HepG2 (cell line): ENCODE results near the gene RERE. TPM values are rescaled to one million over a fixed set of nuclear protein-coding genes. Genes with fewer than 3 reads are reported as not detected.
A peak's percentile ranks its signal among the peaks of the same experiment; 100 is the strongest.

Experiments
- EZH2 ChIP-seq: conservative IDR thresholded peaks from 2 replicates; pipeline ENCODE4 v1.6.1; 2012; ENCODE audit warnings: mild to moderate bottlenecking, low read depth, low read length, moderate library complexity
- FOXK1 ChIP-seq: sonication (generic); formaldehyde crosslinking; IDR thresholded peaks from 2 replicates; pipeline ENCODE4 v1.4.0; 2020; ENCODE audit warnings: low read depth, missing genetic modification reagents, borderline replicate concordance
- FOXK2 ChIP-seq: fragments of 450-650 bp; IDR thresholded peaks from 2 replicates; pipeline ENCODE4 v1.6.1; 2016
- JDP2 ChIP-seq: sonication (generic); formaldehyde crosslinking; IDR thresholded peaks from 2 replicates; pipeline ENCODE4 v1.8.1; 2022; ENCODE audit warnings: missing genetic modification reagents, borderline replicate concordance
- MAFG ChIP-seq: sonication (generic); formaldehyde crosslinking; IDR thresholded peaks from 2 replicates; pipeline ENCODE4 v1.5.1; 2020; ENCODE audit warnings: mild to moderate bottlenecking, missing genetic modification reagents
- MIER2 ChIP-seq: IDR thresholded peaks from 2 replicates; pipeline ENCODE4 v1.6.1; 2016; ENCODE audit warnings: missing biosample characterization, missing genetic modification reagents
- NFKBIZ ChIP-seq: IDR thresholded peaks from 2 replicates; pipeline ENCODE4 v1.6.1; 2018; ENCODE audit warnings: missing genetic modification reagents, missing compliant biosample characterization
- NPAS2 ChIP-seq: sonication (generic); formaldehyde crosslinking; IDR thresholded peaks from 2 replicates; pipeline ENCODE4 v1.8.0; 2022; ENCODE audit warnings: mild to moderate bottlenecking, missing genetic modification reagents, borderline replicate concordance
- PPARG ChIP-seq: conservative IDR thresholded peaks from 2 replicates; pipeline ENCODE4 v1.6.1; 2016; ENCODE audit warnings: missing biosample characterization, missing genetic modification reagents
- TCF12 ChIP-seq, 2 experiments: fragments of 450-650 bp in 1 of 2; sonication (generic) in 1 of 2; formaldehyde crosslinking in 1 of 2; IDR thresholded peaks; 2 replicates each; pipeline versions ENCODE4 v1.6.1 to v1.8.0; 2017 to 2022; ENCODE audit warnings: antibody characterized with exemption in 1 of 2, mild to moderate bottlenecking in 1 of 2, missing genetic modification reagents in 1 of 2, moderate library complexity in 1 of 2
- TRAFD1 ChIP-seq: sonication (generic); formaldehyde crosslinking; IDR thresholded peaks from 2 replicates; pipeline ENCODE4 v1.5.1; 2020; ENCODE audit warnings: missing genetic modification reagents, mild to moderate bottlenecking, borderline replicate concordance
- ZFY ChIP-seq: sonication (generic); formaldehyde crosslinking; IDR thresholded peaks from 2 replicates; pipeline ENCODE4 v1.4.0; 2020; ENCODE audit warnings: missing genetic modification reagents
- ZNF501 ChIP-seq: sonication (generic); formaldehyde crosslinking; IDR thresholded peaks from 2 replicates; pipeline ENCODE4 v1.5.1; 2020; ENCODE audit warnings: mild to moderate bottlenecking, moderate library complexity, missing genetic modification reagents
- ZNF652 ChIP-seq: IDR thresholded peaks from 2 replicates; pipeline ENCODE4 v1.6.1; 2016; ENCODE audit warnings: low read depth, borderline replicate concordance
- ZNF672 ChIP-seq: sonication (generic); formaldehyde crosslinking; IDR thresholded peaks from 2 replicates; pipeline ENCODE4 v1.8.1; 2022; ENCODE audit warnings: missing genetic modification reagents
- ZNF7 ChIP-seq: IDR thresholded peaks from 2 replicates; pipeline ENCODE4 v1.6.1; 2016; ENCODE audit warnings: missing biosample characterization, missing genetic modification reagents
- ZSCAN21 ChIP-seq: sonication (generic); formaldehyde crosslinking; IDR thresholded peaks from 2 replicates; pipeline ENCODE4 v1.8.0; 2022; ENCODE audit warnings: mild to moderate bottlenecking, missing genetic modification reagents, moderate library complexity, borderline replicate concordance
- polyA plus RNA-seq, 8 experiments: library from polyadenylated mRNA; depleted of rRNA in 3 of 8; stranded (reverse) in 7 of 8; unstranded in 1 of 8; fragments of >200 nt; fragmentation: Illumina TruSeq in 4 of 8; extraction: Trizol in 4 of 8; gene quantifications; 2 replicates each; pipeline versions ENCODE4 v1.2.1 to v1.2.3, GENCODE V29; 2011 to 2016; ENCODE audit warnings: low read depth in 4 of 8, missing spikeins in 1 of 8, mixed read lengths in 1 of 8; ENCODE audit not compliant: insufficient read depth in 1 of 8
- total RNA-seq, 5 experiments: library from RNA; depleted of rRNA; stranded (reverse); fragments of >200 nt; fragmentation: Illumina TruSeq; extraction: Trizol; gene quantifications; 2 replicates each; pipeline ENCODE4 v1.2.3, GENCODE V29; 2016; ENCODE audit warnings: low read depth in 1 of 5
- TF ChIP-seq, protein P1 (sequence below): sonication (generic); formaldehyde crosslinking; conservative IDR thresholded peaks from 2 replicates; pipeline ENCODE4 v1.4.0; 2020; ENCODE audit warnings: missing genetic modification reagents
- TF ChIP-seq, protein P2 (sequence below): IDR thresholded peaks from 2 replicates; pipeline ENCODE4 v1.6.1; 2012; ENCODE audit warnings: low read depth, low read length, improper control_type of control experiment
- TF ChIP-seq, protein P3 (sequence below): sonication (generic); formaldehyde crosslinking; IDR thresholded peaks from 2 replicates; pipeline ENCODE4 v1.8.1; 2023; ENCODE audit warnings: mild to moderate bottlenecking, inconsistent platforms, moderate library complexity, missing genetic modification reagents, borderline replicate concordance
- TF ChIP-seq, protein P4 (sequence below): sonication (generic); formaldehyde crosslinking; IDR thresholded peaks from 2 replicates; pipeline ENCODE4 v1.4.0; 2020; ENCODE audit warnings: low read depth, missing genetic modification reagents

The RERE gene
- total and polyA plus RNA-seq, 2 of the 13 experiments (the other 11 are each of a cell fraction or from before 2014, with no cell fraction given): 18.3 to 21.9 TPM

DNA sequence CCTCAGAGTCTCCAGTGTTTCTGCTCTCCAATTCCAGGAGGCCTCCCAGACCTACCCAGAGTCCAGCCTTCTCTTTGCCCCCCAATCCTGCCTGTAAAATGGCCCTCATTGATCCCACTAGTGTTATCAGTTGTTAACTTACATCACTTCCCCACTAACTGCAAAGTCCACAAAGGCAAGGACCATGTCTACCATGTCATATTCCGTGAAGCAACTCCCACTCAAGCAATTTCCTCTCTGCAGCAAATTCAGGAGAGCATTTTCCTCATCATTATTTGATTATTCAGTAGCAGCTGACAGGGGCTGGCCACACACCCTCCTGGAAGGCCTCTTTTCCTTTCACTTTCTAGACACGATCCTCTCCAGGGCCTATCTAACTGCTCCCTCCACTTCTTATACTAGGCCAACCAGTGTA is 153.5 kb downstream of the RERE start (continued):
- TF ChIP-seq, protein P1, sequence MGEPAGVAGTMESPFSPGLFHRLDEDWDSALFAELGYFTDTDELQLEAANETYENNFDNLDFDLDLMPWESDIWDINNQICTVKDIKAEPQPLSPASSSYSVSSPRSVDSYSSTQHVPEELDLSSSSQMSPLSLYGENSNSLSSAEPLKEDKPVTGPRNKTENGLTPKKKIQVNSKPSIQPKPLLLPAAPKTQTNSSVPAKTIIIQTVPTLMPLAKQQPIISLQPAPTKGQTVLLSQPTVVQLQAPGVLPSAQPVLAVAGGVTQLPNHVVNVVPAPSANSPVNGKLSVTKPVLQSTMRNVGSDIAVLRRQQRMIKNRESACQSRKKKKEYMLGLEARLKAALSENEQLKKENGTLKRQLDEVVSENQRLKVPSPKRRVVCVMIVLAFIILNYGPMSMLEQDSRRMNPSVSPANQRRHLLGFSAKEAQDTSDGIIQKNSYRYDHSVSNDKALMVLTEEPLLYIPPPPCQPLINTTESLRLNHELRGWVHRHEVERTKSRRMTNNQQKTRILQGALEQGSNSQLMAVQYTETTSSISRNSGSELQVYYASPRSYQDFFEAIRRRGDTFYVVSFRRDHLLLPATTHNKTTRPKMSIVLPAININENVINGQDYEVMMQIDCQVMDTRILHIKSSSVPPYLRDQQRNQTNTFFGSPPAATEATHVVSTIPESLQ (CRISPR knock-in tag): no peak
- no peak for TF ChIP-seq NFKBIZ
- no peak for TF ChIP-seq ZNF501 (CRISPR knock-in tag)
- TF ChIP-seq ZNF7 (CRISPR knock-in tag): no peak
- 0 out of 2 replicates have a peak, but pooled peaks have one; percentile 15 for TF ChIP-seq MIER2
- TF ChIP-seq TRAFD1 (CRISPR knock-in tag): no peak
- TF ChIP-seq NPAS2 (CRISPR knock-in tag): no peak
- TF ChIP-seq ZNF652 (CRISPR knock-in tag): no peak
- TF ChIP-seq MAFG (CRISPR knock-in tag): no peak
- TF ChIP-seq, protein P2, sequence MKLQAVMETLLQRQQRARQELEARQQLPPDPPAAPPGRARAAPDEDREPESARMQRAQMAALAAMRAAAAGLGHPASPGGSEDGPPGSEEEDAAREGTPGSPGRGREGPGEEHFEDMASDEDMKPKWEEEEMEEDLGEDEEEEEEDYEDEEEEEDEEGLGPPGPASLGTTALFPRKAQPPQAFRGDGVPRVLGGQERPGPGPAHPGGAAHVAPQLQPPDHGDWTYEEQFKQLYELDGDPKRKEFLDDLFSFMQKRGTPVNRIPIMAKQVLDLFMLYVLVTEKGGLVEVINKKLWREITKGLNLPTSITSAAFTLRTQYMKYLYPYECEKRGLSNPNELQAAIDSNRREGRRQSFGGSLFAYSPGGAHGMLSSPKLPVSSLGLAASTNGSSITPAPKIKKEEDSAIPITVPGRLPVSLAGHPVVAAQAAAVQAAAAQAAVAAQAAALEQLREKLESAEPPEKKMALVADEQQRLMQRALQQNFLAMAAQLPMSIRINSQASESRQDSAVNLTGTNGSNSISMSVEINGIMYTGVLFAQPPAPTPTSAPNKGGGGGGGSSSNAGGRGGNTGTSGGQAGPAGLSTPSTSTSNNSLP: no peak
- TF ChIP-seq TCF12 (IDR thresholded peaks at IDR 0.05): no peak
- TF ChIP-seq TCF12 (CRISPR knock-in tag; IDR thresholded peaks at IDR 0.05): no peak
- TF ChIP-seq PPARG (CRISPR knock-in tag): peak; percentile 47; the same call in 1 of the 2 replicates
- TF ChIP-seq ZSCAN21 (CRISPR knock-in tag): no peak
- TF ChIP-seq EZH2: no peak
- TF ChIP-seq ZFY (CRISPR knock-in tag): peak; percentile 18; the same call in 1 of the 2 replicates
- TF ChIP-seq, protein P3, sequence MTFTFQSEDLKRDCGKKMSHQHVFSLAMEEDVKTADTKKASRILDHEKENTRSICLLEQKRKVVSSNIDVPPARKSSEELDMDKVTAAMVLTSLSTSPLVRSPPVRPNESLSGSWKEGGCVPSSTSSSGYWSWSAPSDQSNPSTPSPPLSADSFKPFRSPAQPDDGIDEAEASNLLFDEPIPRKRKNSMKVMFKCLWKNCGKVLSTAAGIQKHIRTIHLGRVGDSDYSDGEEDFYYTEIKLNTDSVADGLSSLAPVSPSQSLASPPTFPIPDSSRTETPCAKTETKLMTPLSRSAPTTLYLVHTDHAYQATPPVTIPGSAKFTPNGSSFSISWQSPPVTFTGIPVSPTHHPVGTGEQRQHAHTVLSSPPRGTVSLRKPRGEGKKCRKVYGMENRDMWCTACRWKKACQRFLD: no peak
- TF ChIP-seq FOXK2: no peak
- TF ChIP-seq FOXK1 (CRISPR knock-in tag): no peak
- TF ChIP-seq JDP2 (CRISPR knock-in tag): no peak
- TF ChIP-seq, protein P4, sequence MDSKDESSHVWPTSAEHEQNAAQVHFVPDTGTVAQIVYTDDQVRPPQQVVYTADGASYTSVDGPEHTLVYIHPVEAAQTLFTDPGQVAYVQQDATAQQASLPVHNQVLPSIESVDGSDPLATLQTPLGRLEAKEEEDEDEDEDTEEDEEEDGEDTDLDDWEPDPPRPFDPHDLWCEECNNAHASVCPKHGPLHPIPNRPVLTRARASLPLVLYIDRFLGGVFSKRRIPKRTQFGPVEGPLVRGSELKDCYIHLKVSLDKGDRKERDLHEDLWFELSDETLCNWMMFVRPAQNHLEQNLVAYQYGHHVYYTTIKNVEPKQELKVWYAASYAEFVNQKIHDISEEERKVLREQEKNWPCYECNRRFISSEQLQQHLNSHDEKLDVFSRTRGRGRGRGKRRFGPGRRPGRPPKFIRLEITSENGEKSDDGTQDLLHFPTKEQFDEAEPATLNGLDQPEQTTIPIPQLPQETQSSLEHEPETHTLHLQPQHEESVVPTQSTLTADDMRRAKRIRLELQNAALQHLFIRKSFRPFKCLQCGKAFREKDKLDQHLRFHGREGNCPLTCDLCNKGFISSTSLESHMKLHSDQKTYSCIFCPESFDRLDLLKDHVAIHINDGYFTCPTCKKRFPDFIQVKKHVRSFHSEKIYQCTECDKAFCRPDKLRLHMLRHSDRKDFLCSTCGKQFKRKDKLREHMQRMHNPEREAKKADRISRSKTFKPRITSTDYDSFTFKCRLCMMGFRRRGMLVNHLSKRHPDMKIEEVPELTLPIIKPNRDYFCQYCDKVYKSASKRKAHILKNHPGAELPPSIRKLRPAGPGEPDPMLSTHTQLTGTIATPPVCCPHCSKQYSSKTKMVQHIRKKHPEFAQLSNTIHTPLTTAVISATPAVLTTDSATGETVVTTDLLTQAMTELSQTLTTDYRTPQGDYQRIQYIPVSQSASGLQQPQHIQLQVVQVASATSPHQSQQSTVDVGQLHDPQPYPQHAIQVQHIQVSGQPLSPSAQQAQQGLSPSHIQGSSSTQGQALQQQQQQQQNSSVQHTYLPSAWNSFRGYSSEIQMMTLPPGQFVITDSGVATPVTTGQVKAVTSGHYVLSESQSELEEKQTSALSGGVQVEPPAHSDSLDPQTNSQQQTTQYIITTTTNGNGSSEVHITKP (CRISPR knock-in tag): no peak
- TF ChIP-seq ZNF672 (CRISPR knock-in tag): no peak
